Esophagus (tissue), 2 donors: Measurements from ENCODE around the gene ZNF500. TPM values are rescaled to one million over a fixed set of nuclear protein-coding genes. Genes with fewer than 3 reads are reported as not detected.

Source experiments
- H3K27ac ChIP-seq, 2 donors: one replicate each; pipeline ENCODE4 v1.5.1; 2013; ENCODE audit warnings: low read depth in 2 of 2, mild to moderate bottlenecking in 2 of 2, inconsistent platforms in 1 of 2, low read length in 1 of 2, moderate library complexity in 1 of 2
- H3K27me3 ChIP-seq, 2 donors: one replicate each; pipeline ENCODE4 v1.6.1; 2013; ENCODE audit warnings: low read length in 2 of 2, control low read depth in 1 of 2, mild to moderate bottlenecking in 1 of 2; ENCODE audit not compliant: insufficient read depth in 2 of 2, control insufficient read depth in 1 of 2
- H3K36me3 ChIP-seq, 2 donors: one replicate each; pipeline ENCODE4 v1.6.1; 2013; ENCODE audit warnings: low read length in 1 of 2; ENCODE audit not compliant: control insufficient read depth in 2 of 2, insufficient read depth in 2 of 2
- H3K4me1 ChIP-seq, 2 donors: one replicate each; pipeline ENCODE4 v1.6.1; 2013; ENCODE audit warnings: low read length in 1 of 2; ENCODE audit not compliant: control insufficient read depth in 2 of 2, insufficient read depth in 2 of 2
- H3K4me3 ChIP-seq, 2 donors: one replicate each; pipeline ENCODE4 v1.5.1; 2013; ENCODE audit warnings: low read length in 2 of 2, mild to moderate bottlenecking in 2 of 2, low read depth in 1 of 2, moderate library complexity in 1 of 2
- H3K9me3 ChIP-seq, 2 donors: one replicate each; pipeline ENCODE4 v1.6.1; 2013; ENCODE audit warnings: mild to moderate bottlenecking in 2 of 2, low read depth in 1 of 2, low read length in 1 of 2, moderate library complexity in 1 of 2; ENCODE audit not compliant: control insufficient read depth in 2 of 2, insufficient read depth in 1 of 2
- WGBS, 2 donors: extraction: QIAGEN DNeasy Blood & Tissue Kit; methylation state at CpG; one replicate each; pipeline ENCODE4 v1.1.7; 2013; 5-methylcytosine and 5-hydroxymethylcytosine counted together
- polyA plus RNA-seq, 2 donors: library from polyadenylated mRNA; stranded (reverse); fragments of 200-250 nt; gene quantifications; one replicate each; pipeline ENCODE4 v1.2.3, GENCODE V29; 2013
- donor health status: healthy with polysubstance abuse.
- donor health status: Bipolar disorder and iron deficiency.

ZNF500 gene
- polyA plus RNA-seq, 2 donors, result 4.4 to 8.9 TPM

DNA sequence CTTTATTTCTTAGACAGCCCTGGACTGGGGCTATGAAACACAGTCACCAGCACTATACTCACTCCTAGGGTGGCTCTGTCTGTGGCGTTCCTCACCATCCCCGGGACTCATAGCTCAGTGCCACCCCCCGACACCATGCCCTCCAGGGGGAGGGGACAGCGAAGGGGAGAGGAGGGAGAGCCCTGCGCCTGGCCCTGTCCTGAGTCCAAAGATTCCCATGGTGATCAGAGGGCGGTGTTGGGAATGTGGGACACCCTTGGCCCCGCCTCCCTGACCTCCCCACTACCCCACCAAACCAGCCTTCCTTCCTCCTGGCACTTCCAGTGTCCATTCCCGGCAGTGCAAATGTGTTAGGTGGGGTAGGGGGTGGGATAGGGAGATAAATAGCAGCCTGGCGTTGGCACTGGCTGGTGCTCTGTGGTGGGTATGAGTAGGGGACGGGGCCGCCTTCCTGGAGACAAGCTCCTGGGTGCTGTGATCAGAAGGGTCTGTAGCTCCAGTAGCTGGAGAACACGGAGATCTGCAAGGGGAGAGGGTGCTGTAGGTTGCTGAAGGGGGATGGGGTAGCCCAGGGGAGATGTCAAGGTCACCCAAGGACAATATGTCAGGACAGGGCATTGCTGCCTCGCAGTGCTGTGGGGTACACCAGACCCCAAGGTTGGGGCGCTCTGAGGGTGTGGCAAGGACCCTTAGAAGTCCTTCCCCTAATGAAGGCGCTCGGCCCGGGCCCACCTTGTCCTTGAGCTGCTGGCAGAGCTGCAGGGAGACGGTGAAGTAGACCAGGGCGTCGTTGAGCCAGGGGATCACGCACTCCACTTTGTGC lies 30.2 kb upstream of the ZNF500 start:
- H3K36me3 ChIP-seq, result peaks cover 7 to 23% of the 10 kb centered on the region in 2 donors
- no peak overlapping the region for H3K27ac ChIP-seq
- no peak overlapping the region for H3K4me3 ChIP-seq
- peaks cover 0 to 16% of the 10 kb centered on the region in 2 donors for H3K4me1 ChIP-seq
- 88 to 91% methylated on average over 20 to 21 of the region's 21 CpGs for WGBS, 2 donors
- no peaks in the 10 kb centered on the region for H3K9me3 ChIP-seq
- no peaks in the 10 kb centered on the region for H3K27me3 ChIP-seq

DNA sequence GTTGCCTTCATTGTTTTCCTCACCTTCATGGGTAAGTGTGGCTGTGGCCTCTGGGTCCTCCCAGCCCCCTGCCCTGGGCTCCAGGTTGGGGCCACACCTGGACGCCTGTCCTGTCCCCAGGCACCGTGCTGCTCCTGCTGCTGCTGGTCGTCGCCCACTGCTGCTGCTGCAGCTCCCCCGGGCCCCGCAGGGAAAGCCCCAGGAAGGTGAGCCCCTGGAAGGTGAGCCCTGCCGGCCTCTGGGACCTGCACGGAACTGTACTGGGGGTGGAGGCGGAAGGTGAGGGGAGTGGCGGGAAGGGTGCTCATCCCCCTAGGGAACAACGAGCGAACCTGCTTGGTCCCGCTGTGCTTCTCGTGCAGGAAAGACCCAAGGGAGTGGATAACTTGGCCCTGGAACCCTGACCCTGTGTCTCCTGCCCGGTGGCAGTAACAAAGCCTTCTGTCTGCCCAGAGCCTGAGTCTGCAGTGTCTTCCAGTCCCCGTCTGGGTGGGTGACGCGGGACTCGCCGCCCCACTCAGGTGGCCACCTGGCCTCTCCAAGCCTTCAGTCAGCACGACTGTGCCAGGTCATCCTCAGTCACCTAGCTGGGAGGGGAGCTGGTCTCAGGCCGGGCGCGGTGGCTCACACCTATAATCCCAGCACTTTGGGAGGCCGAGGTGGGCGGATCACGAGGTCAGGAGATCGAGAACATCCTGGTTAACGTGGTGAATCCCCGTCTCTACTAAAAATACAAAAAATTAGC lies 29.0 kb upstream of the ZNF500 start:
- Histone ChIP-seq H3K27me3 (no peaks in the 10 kb centered on the region), H3K4me3 (no peak overlapping the region), H3K36me3 (peaks cover 7 to 23% of the 10 kb centered on the region in 2 donors), H3K27ac (no peak overlapping the region), H3K9me3 (no peaks in the 10 kb centered on the region), H3K4me1 (peaks cover 0 to 10% of the 10 kb centered on the region in 2 donors)
- WGBS, 2 donors, result 79 to 89% methylated on average over 30 of the region's 30 CpGs

DNA sequence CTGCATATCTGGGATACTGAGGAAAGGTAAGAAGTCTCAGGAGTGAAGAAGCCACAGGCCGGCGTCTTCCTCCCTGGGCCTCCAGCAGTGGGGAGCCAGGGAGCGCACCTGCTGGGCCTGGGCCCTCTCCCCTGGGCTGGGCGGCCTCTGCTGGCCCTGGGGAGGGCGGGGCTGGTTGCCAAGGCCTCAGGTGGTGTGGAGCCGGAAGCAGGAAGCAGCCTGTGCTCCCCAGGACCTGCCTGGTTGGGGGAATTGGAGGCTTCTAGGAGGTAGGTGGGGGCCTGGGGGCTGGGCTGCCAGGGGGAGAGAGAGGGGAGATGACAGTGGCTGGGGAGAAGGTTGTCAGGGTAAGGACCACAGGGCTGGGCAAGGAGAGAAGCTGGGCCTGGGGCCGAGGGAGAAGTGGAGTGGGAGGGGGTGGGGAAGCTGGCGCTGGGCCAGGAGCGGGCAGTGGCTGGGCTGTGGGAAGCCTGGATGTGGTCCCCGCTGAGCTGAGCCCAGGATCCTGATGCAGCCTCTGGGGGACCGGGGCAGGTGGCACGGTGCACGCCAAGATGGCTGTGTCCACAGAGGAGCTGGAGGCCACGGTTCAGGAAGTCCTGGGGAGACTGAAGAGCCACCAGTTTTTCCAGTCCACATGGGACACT lies 28.3 kb upstream of the ZNF500 start, which contains the start of gene SMIM22:
SMIM22 (plus strand) TSS at position 189 of the 647 bp plus-strand sequence; CDS start at position 555, 366 bp downstream.
- Histone ChIP-seq H3K9me3 (no peaks in the 10 kb centered on the region), H3K27ac (no peak within 1 kb of the TSS), H3K36me3 (peaks cover 7 to 20% of the 10 kb centered on the region in 2 donors), H3K4me1 (peaks cover 0 to 4% of the 10 kb centered on the region in 2 donors), H3K27me3 (no peaks in the 10 kb centered on the region), H3K4me3 (peak within 1 kb of the TSS; percentile 5 to 19)
- 56 to 69% methylated on average over 14 of the region's 14 CpGs for WGBS, 2 donors

DNA sequence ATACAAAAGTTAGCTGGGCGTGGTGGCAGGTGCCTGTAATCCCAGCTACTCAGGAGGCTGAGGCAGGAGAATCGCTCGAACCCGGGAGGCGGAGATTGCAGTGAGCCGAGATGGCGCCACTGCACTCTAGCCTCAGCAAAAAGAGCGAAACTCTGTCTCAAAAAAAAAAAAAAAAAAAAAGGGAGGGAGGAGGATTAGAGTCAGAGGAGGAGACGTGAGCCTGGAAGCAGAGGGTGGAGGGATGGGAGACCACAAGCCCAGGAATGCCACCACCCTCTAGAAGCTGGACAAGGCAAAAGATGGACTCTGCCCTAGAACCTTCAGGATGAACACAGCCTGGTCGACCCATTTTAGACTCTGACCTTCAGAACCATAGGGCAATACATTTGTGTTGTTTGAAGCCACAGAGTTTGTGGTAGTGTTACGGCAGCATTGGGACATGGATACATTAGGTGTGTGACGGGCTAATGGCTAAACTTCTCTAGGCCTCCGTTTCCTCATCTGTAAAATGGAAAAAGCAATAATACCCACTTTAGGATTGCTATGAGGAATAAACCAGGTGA lies 26.1 kb upstream of the ZNF500 start:
- H3K27ac ChIP-seq, result no peak overlapping the region
- H3K4me1 ChIP-seq, result peaks cover 0 to 3% of the 10 kb centered on the region in 2 donors
- H3K36me3 ChIP-seq, result peaks cover 4 to 10% of the 10 kb centered on the region in 2 donors
- H3K4me3 ChIP-seq, result no peak overlapping the region
- no peaks in the 10 kb centered on the region for H3K27me3 ChIP-seq
- WGBS, 2 donors, result 70 to 75% methylated on average over 12 to 13 of the region's 13 CpGs
- no peaks in the 10 kb centered on the region for H3K9me3 ChIP-seq

DNA sequence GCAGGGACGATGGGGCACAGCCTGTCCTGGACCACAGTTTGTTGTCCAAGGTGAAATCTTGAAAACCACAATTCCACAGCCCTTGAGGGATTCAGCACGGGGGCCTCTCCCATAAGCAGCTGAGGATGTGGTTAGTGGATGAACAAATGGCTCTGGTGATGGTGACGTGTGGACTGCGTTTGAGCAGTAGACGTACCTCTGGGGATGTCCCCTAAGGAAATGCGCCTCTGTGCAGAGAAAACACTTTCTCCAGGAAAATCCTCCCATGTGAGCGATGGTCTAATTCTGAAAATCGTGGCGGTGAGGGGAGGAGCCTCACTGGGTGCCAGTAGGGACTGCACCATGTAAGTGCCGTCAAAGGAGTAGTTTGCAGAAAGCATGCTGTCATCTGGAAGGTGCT lies 23.9 kb upstream of the ZNF500 start:
- no peaks in the 10 kb centered on the region for H3K27me3 ChIP-seq
- no peaks in the 10 kb centered on the region for H3K36me3 ChIP-seq
- no peak overlapping the region for H3K4me3 ChIP-seq
- H3K9me3 ChIP-seq, result no peaks in the 10 kb centered on the region
- no peak overlapping the region for H3K27ac ChIP-seq
- peaks cover 0 to 3% of the 10 kb centered on the region in 2 donors for H3K4me1 ChIP-seq
- WGBS, 2 donors, result 76 to 77% methylated on average over 10 of the region's 10 CpGs

DNA sequence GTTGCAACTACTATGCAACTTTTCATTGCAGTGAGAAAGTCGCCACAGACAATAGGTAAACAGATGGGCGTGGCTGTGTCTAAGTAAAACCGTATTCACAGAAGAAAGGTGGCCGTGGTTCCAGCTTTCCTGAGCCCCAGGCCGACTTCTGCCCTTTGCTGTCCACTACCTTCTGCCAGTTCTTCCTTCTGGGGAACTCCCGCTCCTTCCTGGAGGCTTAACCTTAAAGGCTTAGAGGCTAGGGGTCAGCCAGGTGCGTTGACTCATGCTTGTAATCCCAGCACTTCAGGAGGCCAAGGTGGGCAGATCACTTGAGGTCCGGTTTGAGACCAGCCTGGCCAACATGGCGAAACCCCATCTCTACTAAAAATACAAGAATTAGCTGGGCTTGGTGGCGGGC lies 23.3 kb upstream of the ZNF500 start:
- WGBS, 2 donors, result 73% methylated on average over 10 of the region's 10 CpGs
- no peaks in the 10 kb centered on the region for H3K27me3 ChIP-seq

DNA sequence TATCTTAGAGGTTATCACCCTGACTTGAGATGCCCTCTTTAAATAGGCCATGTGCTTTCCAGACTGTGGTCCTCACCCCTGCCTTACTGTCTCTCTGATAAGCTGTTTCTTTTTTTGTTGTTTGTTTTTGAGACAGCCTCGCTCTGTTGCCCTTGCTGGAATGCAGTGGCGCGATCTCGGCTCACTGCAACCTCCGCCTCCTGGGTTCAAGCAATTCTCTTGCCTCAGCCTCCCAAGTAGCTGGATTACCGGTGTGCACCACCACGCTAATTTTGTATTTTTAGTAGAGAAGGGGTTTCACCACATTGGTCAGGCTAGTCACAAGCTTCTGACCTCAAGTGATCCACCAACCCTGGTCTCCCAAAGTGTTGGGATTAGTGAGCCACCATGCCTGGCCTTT lies 21.9 kb upstream of the ZNF500 start:
- no peaks in the 10 kb centered on the region for H3K36me3 ChIP-seq
- no peaks in the 10 kb centered on the region for H3K9me3 ChIP-seq
- H3K27ac ChIP-seq, result no peak overlapping the region
- 88 to 90% methylated on average over 7 of the region's 7 CpGs for WGBS, 2 donors
- peaks cover 0 to 3% of the 10 kb centered on the region in 2 donors for H3K4me1 ChIP-seq
- H3K4me3 ChIP-seq, result no peak overlapping the region
- no peaks in the 10 kb centered on the region for H3K27me3 ChIP-seq

More for the DNA sequence above, 23.3 kb upstream of the ZNF500 start:
- Histone ChIP-seq H3K27ac (no peak overlapping the region), H3K36me3 (no peaks in the 10 kb centered on the region), H3K4me3 (no peak overlapping the region), H3K4me1 (peaks cover 0 to 3% of the 10 kb centered on the region in 2 donors), H3K9me3 (no peaks in the 10 kb centered on the region)

DNA sequence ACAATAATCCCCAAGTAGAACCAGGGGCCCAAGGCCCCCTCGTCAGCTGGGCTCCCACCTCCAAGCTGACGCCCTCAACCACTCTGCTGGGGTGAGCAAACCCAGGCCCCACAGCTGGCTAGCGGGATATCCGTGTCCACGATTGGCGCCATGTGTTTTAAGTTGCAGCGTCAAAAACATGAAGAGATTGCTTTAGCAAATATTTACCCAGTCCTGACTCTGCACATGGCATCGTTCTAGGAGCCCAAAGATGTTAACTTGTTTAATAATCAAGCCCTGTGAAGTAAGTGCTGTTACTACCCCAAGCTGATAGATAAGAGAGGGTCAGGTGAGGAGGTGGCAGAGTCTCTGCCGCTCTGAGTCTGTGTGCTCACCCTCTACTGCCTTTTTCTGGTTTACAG lies 21.5 kb upstream of the ZNF500 start:
- Histone ChIP-seq H3K4me1 (peaks cover 0 to 3% of the 10 kb centered on the region in 2 donors), H3K9me3 (no peaks in the 10 kb centered on the region), H3K36me3 (no peaks in the 10 kb centered on the region), H3K27me3 (no peaks in the 10 kb centered on the region), H3K4me3 (no peak overlapping the region), H3K27ac (no peak overlapping the region)
- WGBS, 2 donors, result 63 to 64% methylated on average over 9 of the region's 9 CpGs
